Peyer's patch (tissue), 4 donors: ENCODE results near the gene ACTRT3.

Experiments
- POLR2A ChIP-seq, 2 donors: fragments of 450-650 bp; IDR thresholded peaks; one replicate each; pipeline ENCODE4 v1.5.1; 2017; ENCODE audit warnings: antibody characterized with exemption in 2 of 2, mild to moderate bottlenecking in 2 of 2, moderate library complexity in 2 of 2
- TF ChIP-seq, protein P1 (sequence below), 6 experiments: fragments of 450-650 bp in 4 of 6; fragments of 200-600 bp in 2 of 6; sonication (generic) in 1 of 6; IDR thresholded peaks; one replicate each; pipeline ENCODE4 v1.5.1; 2017 to 2019; ENCODE audit warnings: antibody characterized with exemption in 6 of 6, mild to moderate bottlenecking in 3 of 6, moderate library complexity in 1 of 6

DNA sequence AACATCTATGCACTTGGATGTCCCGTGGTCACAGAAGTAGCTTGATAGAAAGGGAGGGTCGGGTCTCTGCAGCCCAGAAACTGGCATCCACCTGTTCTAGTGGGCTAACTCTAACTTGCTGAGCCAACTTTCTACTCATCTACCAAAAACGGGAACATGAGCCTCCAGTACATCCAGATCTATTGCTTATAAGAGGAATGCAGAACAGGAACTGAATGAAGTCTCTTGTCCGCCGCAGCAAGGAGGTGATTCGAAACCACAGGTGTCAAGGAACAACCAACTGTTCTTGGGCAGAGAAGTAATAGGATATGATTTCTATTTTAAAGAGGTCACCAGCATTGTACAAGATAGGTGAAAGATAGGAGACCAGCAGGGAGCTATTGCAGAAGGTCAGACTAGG is 22.4 kb downstream of the ACTRT3 start:
- TF ChIP-seq, protein P1, sequence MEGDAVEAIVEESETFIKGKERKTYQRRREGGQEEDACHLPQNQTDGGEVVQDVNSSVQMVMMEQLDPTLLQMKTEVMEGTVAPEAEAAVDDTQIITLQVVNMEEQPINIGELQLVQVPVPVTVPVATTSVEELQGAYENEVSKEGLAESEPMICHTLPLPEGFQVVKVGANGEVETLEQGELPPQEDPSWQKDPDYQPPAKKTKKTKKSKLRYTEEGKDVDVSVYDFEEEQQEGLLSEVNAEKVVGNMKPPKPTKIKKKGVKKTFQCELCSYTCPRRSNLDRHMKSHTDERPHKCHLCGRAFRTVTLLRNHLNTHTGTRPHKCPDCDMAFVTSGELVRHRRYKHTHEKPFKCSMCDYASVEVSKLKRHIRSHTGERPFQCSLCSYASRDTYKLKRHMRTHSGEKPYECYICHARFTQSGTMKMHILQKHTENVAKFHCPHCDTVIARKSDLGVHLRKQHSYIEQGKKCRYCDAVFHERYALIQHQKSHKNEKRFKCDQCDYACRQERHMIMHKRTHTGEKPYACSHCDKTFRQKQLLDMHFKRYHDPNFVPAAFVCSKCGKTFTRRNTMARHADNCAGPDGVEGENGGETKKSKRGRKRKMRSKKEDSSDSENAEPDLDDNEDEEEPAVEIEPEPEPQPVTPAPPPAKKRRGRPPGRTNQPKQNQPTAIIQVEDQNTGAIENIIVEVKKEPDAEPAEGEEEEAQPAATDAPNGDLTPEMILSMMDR (IDR thresholded peaks at IDR 0.05) = no peak
- no peak for TF ChIP-seq POLR2A (IDR thresholded peaks at IDR 0.05)
